ENCODE data around the gene LBX1. TPM values are rescaled to one million over a fixed set of nuclear protein-coding genes. Genes with fewer than 3 reads are reported as not detected.

LBX1 gene
- total and polyA plus RNA-seq, 2 experiments from 2014 or later, result not detected

GRCh38 chr10:101261702-101262101 is 32.4 kb upstream of the LBX1 start:
- H3K27me3 ChIP-seq, result no peaks in the 10 kb centered on the region
- no peaks in the 10 kb centered on the region for H3K4me1 ChIP-seq (ENCODE audit: low read depth)
- no peaks in the 10 kb centered on the region for H3K36me3 ChIP-seq
- no peak for TF ChIP-seq CTCF (IDR thresholded peaks at IDR 0.05; ENCODE audit: low read depth, low read length)
- H3K27ac ChIP-seq, result no peak overlapping the region
- H3K4me3 ChIP-seq, result no peak overlapping the region
- no peaks in the 10 kb centered on the region for H3K9me3 ChIP-seq (ENCODE audit: low read depth)
- no peak for DNase-seq (ENCODE audit: low read depth in 1 of 2, low spot score in 1 of 2)

GRCh38 chr10:101260764-101261481 is 31.7 kb upstream of the LBX1 start:
- TF ChIP-seq CTCF (IDR thresholded peaks at IDR 0.05; ENCODE audit: low read depth, low read length), result no peak
- Histone ChIP-seq H3K36me3 (no peaks in the 10 kb centered on the region), H3K27me3 (no peaks in the 10 kb centered on the region), H3K4me1 (ENCODE audit: low read depth) (no peaks in the 10 kb centered on the region), H3K9me3 (ENCODE audit: low read depth) (no peaks in the 10 kb centered on the region), H3K27ac (no peak overlapping the region), H3K4me3 (no peak overlapping the region)
- no peak for DNase-seq (ENCODE audit: low read depth in 1 of 2, low spot score in 1 of 2)

- no peak overlapping the region for H3K4me3 ChIP-seq
- DNase-seq (ENCODE audit: low read depth in 1 of 2, low spot score in 1 of 2), result no peak
- no peak overlapping the region for H3K27ac ChIP-seq
- no peaks in the 10 kb centered on the region for H3K27me3 ChIP-seq
- H3K4me1 ChIP-seq (ENCODE audit: low read depth), result no peaks in the 10 kb centered on the region
- H3K36me3 ChIP-seq, result no peaks in the 10 kb centered on the region
- no peaks in the 10 kb centered on the region for H3K9me3 ChIP-seq (ENCODE audit: low read depth)
- no peak for TF ChIP-seq CTCF (IDR thresholded peaks at IDR 0.05; ENCODE audit: low read depth, low read length)
Observed at GRCh38 chr10:101258179-101258885, 29.1 kb upstream of the LBX1 start.

- DNase-seq (ENCODE audit: low read depth in 1 of 2, low spot score in 1 of 2), result no peak
- Histone ChIP-seq H3K9me3 (ENCODE audit: low read depth) (no peaks in the 10 kb centered on the region), H3K27me3 (no peaks in the 10 kb centered on the region), H3K36me3 (no peaks in the 10 kb centered on the region), H3K4me1 (ENCODE audit: low read depth) (no peaks in the 10 kb centered on the region), H3K27ac (no peak overlapping the region), H3K4me3 (no peak overlapping the region)
- no peak for TF ChIP-seq CTCF (IDR thresholded peaks at IDR 0.05; ENCODE audit: low read depth, low read length)
Observed at GRCh38 chr10:101257491-101257890, 28.2 kb upstream of the LBX1 start.

- Histone ChIP-seq H3K4me3 (no peak overlapping the region), H3K27me3 (no peaks in the 10 kb centered on the region), H3K4me1 (ENCODE audit: low read depth) (no peaks in the 10 kb centered on the region), H3K27ac (no peak overlapping the region), H3K36me3 (no peaks in the 10 kb centered on the region), H3K9me3 (ENCODE audit: low read depth) (no peaks in the 10 kb centered on the region)
- no peak for DNase-seq (ENCODE audit: low read depth in 1 of 2, low spot score in 1 of 2)
- TF ChIP-seq CTCF (IDR thresholded peaks at IDR 0.05; ENCODE audit: low read depth, low read length), result no peak
Observed at GRCh38 chr10:101257084-101257483, 27.8 kb upstream of the LBX1 start.

Data from cardiac muscle cell (in vitro differentiated cells and primary cell).